SK-N-SH (cell line): Measurements from ENCODE around the gene ALDOB. TPM values are rescaled to one million over a fixed set of nuclear protein-coding genes. Genes with fewer than 3 reads are reported as not detected.

Experiments used
- CTCF ChIA-PET: fragments of 300-600, 350-600 bp; formaldehyde crosslinking; extraction: SDS; loops from one replicate; lab custom pipeline; 2021; lab: Yijun Ruan, JAX
- POLR2A ChIA-PET: fragments of 350-600 bp; sonication (Branson Sonifier 250); formaldehyde crosslinking; extraction: SDS; loops from one replicate; lab custom pipeline; 2020; ENCODE audit warnings: antibody characterized with exemption, inconsistent platforms; lab: Yijun Ruan, JAX
- DNase-seq: peaks from one replicate; pipeline ENCODE4 v3.0.0; 2012
- H2AFZ ChIP-seq: fragments of 200-600 bp; sonication (generic); 2 replicates; pipeline ENCODE4 v1.8.1; 2016; ENCODE audit warnings: antibody characterized with exemption, mild to moderate bottlenecking, low read depth
- H3F3A ChIP-seq: fragments of 200-600 bp; sonication (generic); replicated peaks from 2 replicates; pipeline ENCODE3; 2016; ENCODE audit warnings: antibody characterized with exemption, mild to moderate bottlenecking; ENCODE audit not compliant: insufficient read depth
- H3K27ac ChIP-seq, 2 experiments: fragments of 200-500 bp in 1 of 2; fragments of 200-600 bp in 1 of 2; sonication (Bioruptor generic) in 1 of 2; sonication (generic), shearing (Covaris generic) in 1 of 2; 2 replicates each; pipeline versions ENCODE4 v1.5.1 to v1.6.1; 2014 to 2016; ENCODE audit warnings: low read depth in 2 of 2, inconsistent platforms in 1 of 2, low read length in 1 of 2, mild to moderate bottlenecking in 1 of 2, mixed read lengths in 1 of 2
- H3K27me3 ChIP-seq: fragments of 200-600 bp; sonication (generic), shearing (Covaris generic); 2 replicates; pipeline ENCODE4 v1.6.1; 2016; ENCODE audit warnings: mixed run types; ENCODE audit not compliant: insufficient read depth
- H3K36me3 ChIP-seq, 2 experiments: fragments of 200-500 bp in 1 of 2; fragments of 200-600 bp in 1 of 2; sonication (Bioruptor generic) in 1 of 2; sonication (generic) in 1 of 2; replicated peaks in 1 of 2; 2 replicates each; pipeline versions ENCODE3 to v1.5.1; 2014 to 2016; ENCODE audit warnings: low read length in 1 of 2, mild to moderate bottlenecking in 1 of 2; ENCODE audit not compliant: insufficient read depth in 2 of 2, control insufficient read depth in 1 of 2
- H3K4me1 ChIP-seq, 2 experiments: fragments of 200-500 bp in 1 of 2; fragments of 200-600 bp in 1 of 2; sonication (Bioruptor generic) in 1 of 2; sonication (generic), shearing (Covaris generic) in 1 of 2; 2 replicates each; pipeline versions ENCODE4 v1.5.1 to v1.6.1; 2014 to 2016; ENCODE audit warnings: low read depth in 1 of 2, low read length in 1 of 2, mixed run types in 1 of 2; ENCODE audit not compliant: insufficient read depth in 2 of 2, control insufficient read depth in 1 of 2
- H3K4me2 ChIP-seq: fragments of 200-600 bp; sonication (generic), shearing (Covaris generic); 2 replicates; pipeline ENCODE4 v1.6.1; 2017; ENCODE audit warnings: mixed run types
- H3K4me3 ChIP-seq, 2 experiments: fragments of 200-500 bp in 1 of 2; fragments of 200-600 bp in 1 of 2; sonication (Bioruptor generic) in 1 of 2; sonication (generic), shearing (Covaris generic) in 1 of 2; 2 replicates each; pipeline versions ENCODE4 v1.5.1 to v1.8.1; 2014 to 2016; ENCODE audit warnings: low read depth in 2 of 2, inconsistent platforms in 1 of 2, low read length in 1 of 2, mild to moderate bottlenecking in 1 of 2, mixed read lengths in 1 of 2, moderate library complexity in 1 of 2
- H3K79me2 ChIP-seq: fragments of 200-600 bp; sonication (generic); 2 replicates; pipeline ENCODE4 v1.8.1; 2017; ENCODE audit warnings: mild to moderate bottlenecking; ENCODE audit not compliant: insufficient read depth
- H3K9ac ChIP-seq: fragments of 200-600 bp; sonication (generic); 2 replicates; pipeline ENCODE4 v1.6.1; 2017; ENCODE audit warnings: mixed run types
- H3K9me2 ChIP-seq: fragments of 200-600 bp; sonication (generic); 2 replicates; pipeline ENCODE4 v1.6.1; 2017; ENCODE audit warnings: mixed run types
- H3K9me3 ChIP-seq: fragments of 200-600 bp; sonication (generic); 2 replicates; pipeline ENCODE4 v1.6.1; 2017; ENCODE audit warnings: mixed run types, mild to moderate bottlenecking, moderate library complexity
- H4K20me1 ChIP-seq: fragments of 200-600 bp; sonication (generic); 2 replicates; pipeline ENCODE4 v1.6.1; 2017; ENCODE audit warnings: mild to moderate bottlenecking, mixed run types; ENCODE audit not compliant: insufficient read depth
- EP300 ChIP-seq, 2 experiments: IDR thresholded peaks; 2 replicates each; pipeline versions ENCODE4 v1.4.0 to v1.6.1; 2012; ENCODE audit warnings: borderline replicate concordance in 1 of 2, low read depth in 1 of 2, low read length in 1 of 2
- FOXM1 ChIP-seq: IDR thresholded peaks from 2 replicates; pipeline ENCODE4 v1.4.0; 2012; ENCODE audit warnings: low read depth, mild to moderate bottlenecking
- GABPA ChIP-seq: IDR thresholded peaks from 2 replicates; pipeline ENCODE4 v1.4.0; 2012; ENCODE audit warnings: low read depth, mild to moderate bottlenecking
- GATA2 ChIP-seq: sonication (generic); formaldehyde crosslinking; IDR thresholded peaks from 2 replicates; pipeline ENCODE4 v1.5.0; 2020; ENCODE audit warnings: mild to moderate bottlenecking, missing genetic modification reagents
- MXI1 ChIP-seq: IDR thresholded peaks from 2 replicates; pipeline ENCODE4 v1.6.1; 2012; ENCODE audit warnings: mild to moderate bottlenecking, low read depth, low read length, improper control_type of control experiment
- POLR2AphosphoS5 ChIP-seq: IDR thresholded peaks from 2 replicates; pipeline ENCODE4 v1.6.1; 2012; ENCODE audit warnings: low read depth, low read length
- RAD21 ChIP-seq: IDR thresholded peaks from 2 replicates; pipeline ENCODE4 v1.6.1; 2012; ENCODE audit warnings: mild to moderate bottlenecking, low read length
- RCOR1 ChIP-seq: fragments of 150-350 bp; IDR thresholded peaks from 2 replicates; pipeline ENCODE4 v1.6.1; 2017; ENCODE audit warnings: antibody characterized with exemption, low read length
- RFX5 ChIP-seq: IDR thresholded peaks from 2 replicates; pipeline ENCODE4 v1.6.1; 2012; ENCODE audit warnings: mild to moderate bottlenecking, improper control_type of control experiment, low read length
- SIN3A ChIP-seq: IDR thresholded peaks from 2 replicates; pipeline ENCODE4 v1.6.1; 2012; ENCODE audit warnings: low read depth, mild to moderate bottlenecking, low read length, moderate library complexity, borderline replicate concordance
- SMC3 ChIP-seq: IDR thresholded peaks from 2 replicates; pipeline ENCODE4 v1.6.1; 2012; ENCODE audit warnings: low read depth, low read length, improper control_type of control experiment
- TAF1 ChIP-seq: IDR thresholded peaks from 2 replicates; pipeline ENCODE4 v1.6.1; 2012; ENCODE audit warnings: low read depth, mild to moderate bottlenecking, low read length, moderate library complexity, borderline replicate concordance
- TCF12 ChIP-seq: IDR thresholded peaks from 2 replicates; pipeline ENCODE4 v1.4.0; 2012
- TEAD4 ChIP-seq: IDR thresholded peaks from 2 replicates; pipeline ENCODE4 v1.4.0; 2012; ENCODE audit warnings: mild to moderate bottlenecking, borderline replicate concordance; ENCODE audit not compliant: insufficient read depth
- WGBS: methylation state at CpG from one replicate; pipeline ENCODE4 v1.1.6; 2017; ENCODE audit warnings: low lambda C conversion rate; 5-methylcytosine and 5-hydroxymethylcytosine counted together
- polyA plus RNA-seq, 3 experiments: library from polyadenylated mRNA; depleted of rRNA; stranded (reverse); fragments of >200 nt; gene quantifications; 2 replicates each; pipeline ENCODE4 v1.2.3, GENCODE V29; 2012
- TF ChIP-seq, protein P1 (sequence below): IDR thresholded peaks from 2 replicates; pipeline ENCODE4 v1.4.0; 2012; ENCODE audit warnings: low read depth, borderline replicate concordance
- TF ChIP-seq, protein P2 (sequence below): fragments of 200-600 bp; sonication (generic); IDR thresholded peaks from 2 replicates; pipeline ENCODE4 v1.6.1; 2017; ENCODE audit warnings: antibody characterized with exemption, mild to moderate bottlenecking, moderate library complexity
- TF ChIP-seq, protein P3 (sequence below): fragments of 150-350 bp; IDR thresholded peaks from 2 replicates; pipeline ENCODE4 v1.6.1; 2017; ENCODE audit warnings: antibody characterized with exemption, low read length, low read depth, borderline replicate concordance

ALDOB gene
- polyA plus RNA-seq, 1 of the 3 experiments (the other 2 are of a cell fraction), result not detected

DNA sequence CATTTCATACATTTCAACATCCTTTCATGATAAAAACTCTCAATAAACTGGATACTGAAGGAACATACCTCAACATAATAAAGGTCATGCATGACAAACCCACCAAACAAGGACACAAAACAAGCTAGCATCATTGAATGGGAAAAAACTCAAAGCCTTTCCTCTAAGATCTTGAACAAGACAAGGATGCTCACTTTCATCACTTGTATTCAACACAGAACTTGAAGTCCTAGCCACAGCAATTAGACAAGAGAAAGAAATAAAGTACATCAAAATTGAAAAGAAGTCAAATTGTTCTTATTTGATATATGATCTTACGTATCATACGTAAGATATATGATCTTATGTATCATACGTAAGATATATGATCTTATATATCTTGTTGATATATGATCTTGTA, 42.4 kb downstream of the ALDOB start:
- no peaks in the 10 kb centered on the region for H4K20me1 ChIP-seq
- ChIA-PET CTCF (no interaction called here), POLR2A (no interaction called here)
- peaks cover 32 to 44% of the 10 kb centered on the region in 2 experiments for H3K36me3 ChIP-seq
- no peak overlapping the region for H3K4me3 ChIP-seq
- no peaks in the 10 kb centered on the region for H3F3A ChIP-seq
- H2AFZ ChIP-seq, result no peak overlapping the region
- H3K4me2 ChIP-seq, result no peak overlapping the region
- no peak for DNase-seq
- H3K27ac ChIP-seq, result no peak overlapping the region
- no peaks in the 10 kb centered on the region; a peak in 1 of 4 replicates for H3K4me1 ChIP-seq
- TF ChIP-seq POLR2AphosphoS5 (no peak), RAD21 (no peak), TAF1 (no peak), TCF12 (no peak), GATA2 (CRISPR knock-in tag) (no peak), EP300 (IDR thresholded peaks at IDR 0.05; ENCODE audit: borderline replicate concordance in 1 of 2, low read depth in 1 of 2, low read length in 1 of 2) (no peak), SMC3 (no peak), TEAD4 (no peak), FOXM1 (no peak), RFX5 (no peak)
- TF ChIP-seq, protein P1, sequence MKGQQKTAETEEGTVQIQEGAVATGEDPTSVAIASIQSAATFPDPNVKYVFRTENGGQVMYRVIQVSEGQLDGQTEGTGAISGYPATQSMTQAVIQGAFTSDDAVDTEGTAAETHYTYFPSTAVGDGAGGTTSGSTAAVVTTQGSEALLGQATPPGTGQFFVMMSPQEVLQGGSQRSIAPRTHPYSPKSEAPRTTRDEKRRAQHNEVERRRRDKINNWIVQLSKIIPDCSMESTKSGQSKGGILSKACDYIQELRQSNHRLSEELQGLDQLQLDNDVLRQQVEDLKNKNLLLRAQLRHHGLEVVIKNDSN, result no peak
- TF ChIP-seq, all 33 proteins: peak for 0
- 97% methylated on average over 3 of the region's 3 CpGs for WGBS
- H3K9ac ChIP-seq, result no peak overlapping the region
- peaks cover 73% of the 10 kb centered on the region for H3K79me2 ChIP-seq
- H3K9me3 ChIP-seq, result 0 out of 2 replicates have a peak, but pooled peaks cover 5% of the 10 kb centered on the region
- H3K9me2 ChIP-seq, result no peaks in the 10 kb centered on the region
- H3K27me3 ChIP-seq, result no peaks in the 10 kb centered on the region

DNA sequence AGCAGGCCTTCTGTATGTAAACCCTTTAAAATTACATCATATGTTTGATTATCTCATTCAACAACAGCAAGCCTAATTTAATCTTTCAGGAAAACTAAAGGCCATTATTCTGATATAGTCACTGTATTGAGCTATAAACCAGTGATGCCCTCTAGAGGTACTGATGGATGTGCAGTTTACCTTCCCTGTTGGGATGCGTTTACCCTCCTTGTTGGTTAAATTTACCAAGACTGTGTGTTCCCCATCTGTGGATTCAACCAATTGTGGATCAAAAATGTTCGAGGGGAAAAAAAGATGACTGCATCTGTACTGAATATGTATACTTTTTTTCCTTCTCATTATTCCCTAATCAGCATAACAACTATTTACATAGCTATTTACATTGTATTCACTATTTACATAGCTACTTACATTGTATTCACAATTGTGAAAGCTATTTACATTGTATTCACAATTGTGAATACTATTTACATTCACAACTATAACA, 47.0 kb downstream of the ALDOB start:
- H3K79me2 ChIP-seq, result peaks cover 28% of the 10 kb centered on the region
- CTCF ChIA-PET, result interaction anchor here (0.7 to 3.7 kb wide), 14 partner anchors 8 to 278 kb away, joined by 3 to 19 read pairs (median 4); partner anchors contain the start of genes MRPL50 and ZNF189
- H3K9me3 ChIP-seq, result peaks cover 5% of the 10 kb centered on the region; the same call in 1 of the 2 replicates
- no peak overlapping the region for H2AFZ ChIP-seq
- no peak overlapping the region for H3K4me2 ChIP-seq
- H3K4me1 ChIP-seq, result no peaks in the 10 kb centered on the region; a peak in 1 of 4 replicates
- TF ChIP-seq, protein P2, sequence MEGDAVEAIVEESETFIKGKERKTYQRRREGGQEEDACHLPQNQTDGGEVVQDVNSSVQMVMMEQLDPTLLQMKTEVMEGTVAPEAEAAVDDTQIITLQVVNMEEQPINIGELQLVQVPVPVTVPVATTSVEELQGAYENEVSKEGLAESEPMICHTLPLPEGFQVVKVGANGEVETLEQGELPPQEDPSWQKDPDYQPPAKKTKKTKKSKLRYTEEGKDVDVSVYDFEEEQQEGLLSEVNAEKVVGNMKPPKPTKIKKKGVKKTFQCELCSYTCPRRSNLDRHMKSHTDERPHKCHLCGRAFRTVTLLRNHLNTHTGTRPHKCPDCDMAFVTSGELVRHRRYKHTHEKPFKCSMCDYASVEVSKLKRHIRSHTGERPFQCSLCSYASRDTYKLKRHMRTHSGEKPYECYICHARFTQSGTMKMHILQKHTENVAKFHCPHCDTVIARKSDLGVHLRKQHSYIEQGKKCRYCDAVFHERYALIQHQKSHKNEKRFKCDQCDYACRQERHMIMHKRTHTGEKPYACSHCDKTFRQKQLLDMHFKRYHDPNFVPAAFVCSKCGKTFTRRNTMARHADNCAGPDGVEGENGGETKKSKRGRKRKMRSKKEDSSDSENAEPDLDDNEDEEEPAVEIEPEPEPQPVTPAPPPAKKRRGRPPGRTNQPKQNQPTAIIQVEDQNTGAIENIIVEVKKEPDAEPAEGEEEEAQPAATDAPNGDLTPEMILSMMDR, result peak; percentile 47
- TF ChIP-seq RCOR1 (no peak), SIN3A (no peak), GABPA (no peak), MXI1 (no peak)
- TF ChIP-seq, protein P3, sequence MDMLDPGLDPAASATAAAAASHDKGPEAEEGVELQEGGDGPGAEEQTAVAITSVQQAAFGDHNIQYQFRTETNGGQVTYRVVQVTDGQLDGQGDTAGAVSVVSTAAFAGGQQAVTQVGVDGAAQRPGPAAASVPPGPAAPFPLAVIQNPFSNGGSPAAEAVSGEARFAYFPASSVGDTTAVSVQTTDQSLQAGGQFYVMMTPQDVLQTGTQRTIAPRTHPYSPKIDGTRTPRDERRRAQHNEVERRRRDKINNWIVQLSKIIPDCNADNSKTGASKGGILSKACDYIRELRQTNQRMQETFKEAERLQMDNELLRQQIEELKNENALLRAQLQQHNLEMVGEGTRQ, result no peak
- TF ChIP-seq, all 33 proteins: peak for 1
- Histone ChIP-seq H3K36me3 (peaks cover 42% of the 10 kb centered on the region in 2 experiments), H3K9ac (no peak overlapping the region), H3K27me3 (no peaks in the 10 kb centered on the region), H3F3A (no peaks in the 10 kb centered on the region), H3K4me3 (no peak overlapping the region), H3K27ac (no peak overlapping the region), H3K9me2 (no peaks in the 10 kb centered on the region), H4K20me1 (no peaks in the 10 kb centered on the region)
- WGBS, result 76% methylated on average over 2 of the region's 2 CpGs
- DNase-seq, result no peak
- POLR2A ChIA-PET, result no interaction called here
